ENCODE results near the gene ADGRG7. TPM values are rescaled to one million over a fixed set of nuclear protein-coding genes. Genes with fewer than 3 reads are reported as not detected.

Gene ADGRG7
- total RNA-seq, 1 experiment from 2014 or later: not detected

DNA sequence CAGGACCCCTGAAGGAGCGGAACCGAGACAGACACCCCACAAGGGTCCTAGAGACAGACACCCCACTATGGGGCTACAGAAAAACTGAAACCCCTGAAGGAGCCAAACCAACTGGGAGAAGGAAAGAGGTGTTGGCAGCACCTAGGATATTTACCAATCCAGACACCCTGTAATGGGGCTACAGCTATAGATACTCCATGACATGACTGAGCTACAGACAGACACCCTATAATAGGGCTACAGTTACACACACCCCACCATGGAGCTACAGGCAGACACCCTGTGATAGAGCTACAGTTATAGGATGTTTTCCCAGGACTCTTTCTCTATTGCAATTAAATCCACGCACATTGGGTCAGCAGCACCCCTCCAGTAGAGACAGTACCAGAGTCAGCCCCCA lies 22.6 kb upstream of the ADGRG7 start:
- Histone ChIP-seq H3K9me3 (ENCODE audit: low read length) (no peaks in the 10 kb centered on the region), H4K20me1 (ENCODE audit: insufficient read depth, low read depth, low read length) (no peaks in the 10 kb centered on the region), H3K27ac (ENCODE audit: low read length) (no peak overlapping the region), H3K4me1 (ENCODE audit: low read length) (peaks cover 5% of the 10 kb centered on the region), H3K9ac (ENCODE audit: low read length) (no peak overlapping the region), H3K4me3 (ENCODE audit: low read length) (no peak overlapping the region), H3K27me3 (ENCODE audit: low read length) (no peaks in the 10 kb centered on the region), H3K79me2 (ENCODE audit: low read length) (no peaks in the 10 kb centered on the region), H3K4me2 (ENCODE audit: low read depth, low read length, poor library complexity, severe bottlenecking) (no peak overlapping the region), H3K9me2 (replicated peaks; ENCODE audit: insufficient read depth, low read length) (no peaks in the 10 kb centered on the region), H2AFZ (ENCODE audit: low read length) (no peak overlapping the region), H3K36me3 (ENCODE audit: insufficient read depth, low read length) (no peaks in the 10 kb centered on the region)
- DNase-seq: no peak

DNA sequence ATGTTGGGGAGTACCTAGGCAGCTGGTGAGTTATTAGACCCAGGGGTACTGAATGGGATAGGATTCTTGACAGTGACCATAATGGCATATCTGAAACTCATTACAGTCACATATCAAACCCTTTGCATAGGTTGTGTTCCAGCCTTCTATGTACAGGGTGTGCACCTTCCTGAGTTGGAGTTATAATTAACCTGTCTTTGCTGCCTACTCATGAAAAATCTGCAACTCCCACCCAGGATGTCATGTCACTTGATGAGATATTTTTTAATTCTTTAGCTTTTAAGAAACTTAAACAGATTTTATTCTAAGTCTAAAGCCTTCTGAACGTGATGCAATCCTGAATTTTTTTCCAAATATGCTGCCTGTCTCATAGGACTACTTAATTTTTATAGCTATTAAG lies 21.1 kb upstream of the ADGRG7 start:
- no peaks in the 10 kb centered on the region for H3K9me2 ChIP-seq (replicated peaks; ENCODE audit: insufficient read depth, low read length)
- no peaks in the 10 kb centered on the region for H3K36me3 ChIP-seq (ENCODE audit: insufficient read depth, low read length)
- no peak overlapping the region for H2AFZ ChIP-seq (ENCODE audit: low read length)
- no peak for DNase-seq
- H3K27me3 ChIP-seq (ENCODE audit: low read length): no peaks in the 10 kb centered on the region
- no peaks in the 10 kb centered on the region for H4K20me1 ChIP-seq (ENCODE audit: insufficient read depth, low read depth, low read length)
- H3K79me2 ChIP-seq (ENCODE audit: low read length): no peaks in the 10 kb centered on the region
- H3K27ac ChIP-seq (ENCODE audit: low read length): no peak overlapping the region
- H3K4me2 ChIP-seq (ENCODE audit: low read depth, low read length, poor library complexity, severe bottlenecking): no peak overlapping the region
- peaks cover 5% of the 10 kb centered on the region for H3K4me1 ChIP-seq (ENCODE audit: low read length)
- no peak overlapping the region for H3K4me3 ChIP-seq (ENCODE audit: low read length)
- H3K9me3 ChIP-seq (ENCODE audit: low read length): no peaks in the 10 kb centered on the region
- no peak overlapping the region for H3K9ac ChIP-seq (ENCODE audit: low read length)

DNA sequence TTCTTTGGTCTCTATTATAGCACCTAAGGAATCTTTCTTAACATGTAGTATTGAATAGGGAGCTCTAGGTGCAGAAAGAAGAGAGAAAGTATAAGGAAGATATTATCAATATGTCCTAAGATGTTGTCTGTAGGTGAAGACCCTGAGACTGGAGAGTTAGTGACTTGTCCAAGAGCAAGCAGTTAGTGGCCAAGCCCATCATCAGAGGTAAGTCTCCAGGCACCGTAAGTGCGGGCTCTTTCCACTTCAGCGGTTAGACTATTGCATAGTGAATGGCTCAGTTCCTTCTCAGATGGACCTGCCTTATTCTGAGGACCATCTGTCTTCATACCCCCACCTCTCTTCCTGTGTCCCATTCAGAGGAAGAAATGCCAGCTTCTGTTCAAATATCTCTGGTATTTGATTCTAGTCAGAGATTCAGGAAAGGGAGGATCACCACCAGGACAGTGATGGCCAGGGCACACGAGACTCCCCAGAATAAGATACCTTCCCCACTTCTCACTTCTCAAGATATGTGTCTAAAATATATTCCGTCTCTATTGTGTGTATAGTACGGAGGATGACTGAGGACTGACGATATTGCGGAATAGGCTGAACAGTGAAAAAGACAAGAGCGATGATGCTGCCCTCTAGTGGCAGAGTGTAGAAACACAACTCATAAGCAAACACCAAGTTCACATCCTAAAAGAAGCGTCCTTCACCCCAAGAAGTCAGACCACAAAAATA lies 19.1 kb upstream of the ADGRG7 start:
- Histone ChIP-seq H2AFZ (ENCODE audit: low read length) (peak overlapping the region; percentile 78; the same call in 1 of the 2 replicates), H3K79me2 (ENCODE audit: low read length) (no peaks in the 10 kb centered on the region), H3K36me3 (ENCODE audit: insufficient read depth, low read length) (no peaks in the 10 kb centered on the region), H3K27ac (ENCODE audit: low read length) (no peak overlapping the region), H3K27me3 (ENCODE audit: low read length) (no peaks in the 10 kb centered on the region), H3K9me2 (replicated peaks; ENCODE audit: insufficient read depth, low read length) (no peaks in the 10 kb centered on the region), H3K4me1 (ENCODE audit: low read length) (peaks cover 5% of the 10 kb centered on the region), H3K4me3 (ENCODE audit: low read length) (no peak overlapping the region), H3K9ac (ENCODE audit: low read length) (no peak overlapping the region), H3K4me2 (ENCODE audit: low read depth, low read length, poor library complexity, severe bottlenecking) (peak overlapping the region; percentile 44), H3K9me3 (ENCODE audit: low read length) (no peaks in the 10 kb centered on the region), H4K20me1 (ENCODE audit: insufficient read depth, low read depth, low read length) (no peaks in the 10 kb centered on the region)
- DNase-seq: peak; percentile 83

DNA sequence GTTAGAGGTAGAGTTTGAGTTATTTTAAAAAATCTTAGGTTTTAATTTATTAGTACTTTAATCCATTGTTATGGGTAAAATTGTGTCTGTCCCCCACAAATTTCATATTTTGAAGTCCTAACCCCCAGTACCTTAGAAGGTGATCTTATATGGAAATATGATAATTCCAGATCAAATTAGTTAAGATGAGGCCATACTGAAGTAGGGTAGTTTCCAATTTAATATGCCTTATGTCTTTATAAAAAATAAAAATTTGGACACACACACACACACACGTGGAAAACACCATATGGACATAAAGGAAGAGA lies 18.6 kb upstream of the ADGRG7 start:
- no peaks in the 10 kb centered on the region for H3K79me2 ChIP-seq (ENCODE audit: low read length)
- no peaks in the 10 kb centered on the region for H4K20me1 ChIP-seq (ENCODE audit: insufficient read depth, low read depth, low read length)
- no peak overlapping the region for H3K4me2 ChIP-seq (ENCODE audit: low read depth, low read length, poor library complexity, severe bottlenecking)
- H3K36me3 ChIP-seq (ENCODE audit: insufficient read depth, low read length): no peaks in the 10 kb centered on the region
- H3K27ac ChIP-seq (ENCODE audit: low read length): no peak overlapping the region
- H3K4me1 ChIP-seq (ENCODE audit: low read length): peaks cover 5% of the 10 kb centered on the region
- H3K27me3 ChIP-seq (ENCODE audit: low read length): no peaks in the 10 kb centered on the region
- H3K9me2 ChIP-seq (replicated peaks; ENCODE audit: insufficient read depth, low read length): no peaks in the 10 kb centered on the region
- H2AFZ ChIP-seq (ENCODE audit: low read length): no peak overlapping the region
- no peak for DNase-seq
- H3K9me3 ChIP-seq (ENCODE audit: low read length): no peaks in the 10 kb centered on the region
- no peak overlapping the region for H3K4me3 ChIP-seq (ENCODE audit: low read length)
- H3K9ac ChIP-seq (ENCODE audit: low read length): no peak overlapping the region

DNA sequence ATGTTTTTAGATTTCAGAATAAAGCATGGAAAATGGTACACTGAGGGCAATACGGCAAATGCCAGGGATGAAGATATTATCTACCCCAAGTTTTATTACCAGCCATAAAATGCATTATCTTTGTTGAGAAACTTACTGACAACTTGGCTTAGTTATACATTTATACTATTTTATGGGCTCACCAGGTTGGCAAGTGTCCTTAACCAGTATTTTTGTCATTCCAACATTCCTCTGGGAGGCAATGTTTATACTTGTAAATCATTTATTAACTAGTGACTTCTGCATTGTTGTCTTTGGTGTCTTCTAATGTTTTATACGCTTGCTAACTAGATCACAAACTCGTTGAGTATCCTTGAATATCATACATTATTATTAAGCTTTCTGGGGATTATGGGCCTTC lies 18.0 kb upstream of the ADGRG7 start:
- DNase-seq: no peak

DNA sequence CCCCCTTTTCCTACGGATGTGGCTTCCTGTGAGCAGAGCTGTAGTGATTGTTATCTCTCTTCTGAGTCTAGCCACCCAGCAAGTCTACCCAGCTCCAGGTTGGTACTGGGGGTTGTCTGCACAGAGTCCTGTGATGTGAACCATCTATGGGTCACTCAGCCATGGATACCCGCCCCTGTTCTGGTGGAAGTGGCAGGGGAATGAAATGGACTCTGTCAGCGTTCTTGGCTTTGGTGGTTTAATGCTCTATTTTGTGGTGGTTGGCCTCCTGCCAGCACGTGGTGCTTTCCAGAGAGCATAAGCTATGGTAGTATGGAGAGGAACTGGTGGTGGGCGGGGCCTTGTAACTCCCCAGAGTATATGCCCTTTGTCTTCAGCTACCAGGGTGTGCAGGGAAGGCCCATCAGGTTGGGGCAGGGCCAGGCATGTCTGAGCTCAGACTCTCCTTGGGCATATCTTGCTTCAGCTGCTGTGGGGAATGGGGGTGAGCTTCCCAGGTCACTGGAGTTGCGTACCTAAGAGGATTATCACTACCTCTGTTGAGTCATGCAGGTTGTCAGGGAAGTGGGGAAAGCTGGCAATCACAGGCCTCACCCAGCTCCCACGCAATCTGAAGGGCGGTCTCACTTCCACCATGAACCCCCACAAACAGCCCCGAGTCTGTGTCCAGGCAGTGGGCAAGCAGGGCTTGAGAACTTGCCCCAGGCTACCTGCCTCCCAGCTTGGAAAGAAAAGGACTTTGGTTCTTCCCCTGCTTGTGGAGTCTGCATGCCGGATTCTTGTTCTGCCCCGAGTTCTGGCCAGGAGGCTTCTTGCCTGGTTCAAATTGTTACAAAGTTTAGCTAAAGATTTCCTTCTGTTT lies 9.0 kb upstream of the ADGRG7 start:
- Histone ChIP-seq H3K27me3 (ENCODE audit: low read length) (no peaks in the 10 kb centered on the region), H3K4me2 (ENCODE audit: low read depth, low read length, poor library complexity, severe bottlenecking) (no peak overlapping the region), H3K79me2 (ENCODE audit: low read length) (no peaks in the 10 kb centered on the region), H3K4me1 (ENCODE audit: low read length) (peaks cover 13% of the 10 kb centered on the region), H3K9ac (ENCODE audit: low read length) (no peak overlapping the region), H3K4me3 (ENCODE audit: low read length) (no peak overlapping the region), H3K9me3 (ENCODE audit: low read length) (no peaks in the 10 kb centered on the region), H3K27ac (ENCODE audit: low read length) (no peak overlapping the region), H3K36me3 (ENCODE audit: insufficient read depth, low read length) (no peaks in the 10 kb centered on the region), H2AFZ (ENCODE audit: low read length) (no peak overlapping the region), H4K20me1 (ENCODE audit: insufficient read depth, low read depth, low read length) (no peaks in the 10 kb centered on the region), H3K9me2 (replicated peaks; ENCODE audit: insufficient read depth, low read length) (no peaks in the 10 kb centered on the region)
- DNase-seq: no peak

More for the DNA sequence above, 18.0 kb upstream of the ADGRG7 start:
- H3K36me3 ChIP-seq (ENCODE audit: insufficient read depth, low read length): no peaks in the 10 kb centered on the region
- H3K4me3 ChIP-seq (ENCODE audit: low read length): no peak overlapping the region
- no peak overlapping the region for H3K27ac ChIP-seq (ENCODE audit: low read length)
- no peaks in the 10 kb centered on the region for H4K20me1 ChIP-seq (ENCODE audit: insufficient read depth, low read depth, low read length)
- peaks cover 5% of the 10 kb centered on the region for H3K4me1 ChIP-seq (ENCODE audit: low read length)
- no peaks in the 10 kb centered on the region for H3K9me2 ChIP-seq (replicated peaks; ENCODE audit: insufficient read depth, low read length)
- H3K4me2 ChIP-seq (ENCODE audit: low read depth, low read length, poor library complexity, severe bottlenecking): no peak overlapping the region
- no peaks in the 10 kb centered on the region for H3K27me3 ChIP-seq (ENCODE audit: low read length)
- H3K79me2 ChIP-seq (ENCODE audit: low read length): no peaks in the 10 kb centered on the region
- no peaks in the 10 kb centered on the region for H3K9me3 ChIP-seq (ENCODE audit: low read length)
- H3K9ac ChIP-seq (ENCODE audit: low read length): no peak overlapping the region
- H2AFZ ChIP-seq (ENCODE audit: low read length): no peak overlapping the region

DNA sequence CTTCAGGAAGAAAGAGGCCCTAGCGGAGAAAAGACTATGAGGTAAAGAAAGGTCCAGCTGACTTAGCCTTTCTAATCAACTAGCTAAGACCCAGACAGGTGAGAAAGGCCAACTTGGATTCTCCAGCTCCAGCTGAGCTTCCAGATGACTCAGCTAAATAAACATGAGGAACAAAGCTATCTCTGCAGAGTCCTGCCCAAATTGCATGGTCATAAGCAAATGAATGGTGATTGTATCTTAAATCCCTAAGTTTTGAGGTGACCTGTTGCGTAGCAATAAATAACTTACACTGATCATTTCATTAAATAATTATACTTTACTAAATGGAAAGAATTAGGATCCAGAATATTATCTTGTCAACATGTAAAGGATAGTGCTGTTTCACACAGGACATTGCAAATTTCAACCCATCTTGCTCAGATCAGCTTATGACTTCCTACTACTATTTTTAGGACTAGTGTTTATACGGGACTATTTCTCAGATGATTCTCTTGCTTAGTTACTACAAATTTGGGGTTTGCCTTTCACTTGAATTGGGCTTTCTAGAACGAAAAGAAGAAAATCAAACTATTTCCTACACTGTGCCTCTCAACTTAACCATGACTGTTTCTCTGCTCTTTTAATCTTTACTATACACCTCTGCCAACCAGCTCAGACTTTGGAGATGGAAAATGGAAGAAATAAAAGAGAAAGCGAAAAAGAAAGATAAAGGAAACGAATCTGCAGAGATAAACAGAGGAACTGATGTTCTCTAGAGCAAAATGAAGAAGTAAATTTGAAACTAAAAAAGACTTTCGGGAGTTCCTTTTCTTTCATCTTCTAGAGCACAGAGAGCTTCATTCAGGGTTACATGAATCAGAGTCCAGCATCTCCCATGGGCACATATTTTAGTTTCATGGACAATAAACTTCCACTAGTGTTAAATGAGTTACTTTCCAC lies 6.6 kb upstream of the ADGRG7 start:
- H3K4me2 ChIP-seq (ENCODE audit: low read depth, low read length, poor library complexity, severe bottlenecking): peak overlapping the region; percentile 50

DNA sequence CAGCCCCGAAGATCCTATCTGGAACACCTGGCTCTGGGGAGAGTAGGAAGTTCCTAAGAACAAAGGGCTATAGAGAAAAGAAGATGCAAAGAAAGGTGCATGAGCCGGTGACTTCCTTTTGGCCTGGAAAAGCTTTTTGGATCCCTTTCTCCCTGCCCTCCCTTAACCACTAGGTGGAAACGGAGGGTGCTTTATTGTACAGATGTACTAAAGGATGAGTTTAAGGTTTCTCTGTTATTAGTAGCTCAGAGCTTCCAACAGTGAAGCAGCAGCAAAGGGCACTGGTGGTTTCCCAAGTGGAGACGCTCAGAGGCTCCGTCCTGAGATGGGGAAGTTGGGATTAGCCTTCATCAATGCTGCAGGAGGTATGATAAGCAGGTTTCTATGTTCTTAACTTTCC lies 5.9 kb upstream of the ADGRG7 start:
- no peak overlapping the region for H3K27ac ChIP-seq (ENCODE audit: low read length)
- H3K9me3 ChIP-seq (ENCODE audit: low read length): no peaks in the 10 kb centered on the region
- no peaks in the 10 kb centered on the region for H3K27me3 ChIP-seq (ENCODE audit: low read length)
- no peaks in the 10 kb centered on the region for H3K9me2 ChIP-seq (replicated peaks; ENCODE audit: insufficient read depth, low read length)
- H3K4me2 ChIP-seq (ENCODE audit: low read depth, low read length, poor library complexity, severe bottlenecking): peak overlapping the region; percentile 50
- no peaks in the 10 kb centered on the region for H3K79me2 ChIP-seq (ENCODE audit: low read length)
- H2AFZ ChIP-seq (ENCODE audit: low read length): peak overlapping the region; percentile 64; the same call in 1 of the 2 replicates
- no peaks in the 10 kb centered on the region for H4K20me1 ChIP-seq (ENCODE audit: insufficient read depth, low read depth, low read length)
- H3K9ac ChIP-seq (ENCODE audit: low read length): peak overlapping the region; percentile 44
- H3K36me3 ChIP-seq (ENCODE audit: insufficient read depth, low read length): no peaks in the 10 kb centered on the region
- H3K4me1 ChIP-seq (ENCODE audit: low read length): peaks cover 13% of the 10 kb centered on the region
- H3K4me3 ChIP-seq (ENCODE audit: low read length): peak overlapping the region; percentile 54
- peak; percentile 58 for DNase-seq

More for the DNA sequence above, 6.6 kb upstream of the ADGRG7 start:
- H4K20me1 ChIP-seq (ENCODE audit: insufficient read depth, low read depth, low read length): no peaks in the 10 kb centered on the region
- H3K4me1 ChIP-seq (ENCODE audit: low read length): peaks cover 13% of the 10 kb centered on the region
- no peak overlapping the region for H3K27ac ChIP-seq (ENCODE audit: low read length)
- no peaks in the 10 kb centered on the region for H3K36me3 ChIP-seq (ENCODE audit: insufficient read depth, low read length)
- H3K9me3 ChIP-seq (ENCODE audit: low read length): no peaks in the 10 kb centered on the region
- H2AFZ ChIP-seq (ENCODE audit: low read length): peak overlapping the region; percentile 64
- DNase-seq: no peak
- no peaks in the 10 kb centered on the region for H3K27me3 ChIP-seq (ENCODE audit: low read length)
- peak overlapping the region; percentile 44 for H3K9ac ChIP-seq (ENCODE audit: low read length)
- H3K4me3 ChIP-seq (ENCODE audit: low read length): peak overlapping the region; percentile 54
- no peaks in the 10 kb centered on the region for H3K9me2 ChIP-seq (replicated peaks; ENCODE audit: insufficient read depth, low read length)
- H3K79me2 ChIP-seq (ENCODE audit: low read length): no peaks in the 10 kb centered on the region
